HG02763 (cell line): ENCODE measurements around the gene GASK1A.

Experiments used
- ATAC-seq: cut with Tn5 transposase; IDR thresholded peaks from one replicate; pipeline ENCODE4 v1.9.1; 2021; ENCODE audit warnings: mild to moderate bottlenecking, moderate library complexity; ENCODE audit not compliant: unreplicated experiment

GASK1A gene

DNA sequence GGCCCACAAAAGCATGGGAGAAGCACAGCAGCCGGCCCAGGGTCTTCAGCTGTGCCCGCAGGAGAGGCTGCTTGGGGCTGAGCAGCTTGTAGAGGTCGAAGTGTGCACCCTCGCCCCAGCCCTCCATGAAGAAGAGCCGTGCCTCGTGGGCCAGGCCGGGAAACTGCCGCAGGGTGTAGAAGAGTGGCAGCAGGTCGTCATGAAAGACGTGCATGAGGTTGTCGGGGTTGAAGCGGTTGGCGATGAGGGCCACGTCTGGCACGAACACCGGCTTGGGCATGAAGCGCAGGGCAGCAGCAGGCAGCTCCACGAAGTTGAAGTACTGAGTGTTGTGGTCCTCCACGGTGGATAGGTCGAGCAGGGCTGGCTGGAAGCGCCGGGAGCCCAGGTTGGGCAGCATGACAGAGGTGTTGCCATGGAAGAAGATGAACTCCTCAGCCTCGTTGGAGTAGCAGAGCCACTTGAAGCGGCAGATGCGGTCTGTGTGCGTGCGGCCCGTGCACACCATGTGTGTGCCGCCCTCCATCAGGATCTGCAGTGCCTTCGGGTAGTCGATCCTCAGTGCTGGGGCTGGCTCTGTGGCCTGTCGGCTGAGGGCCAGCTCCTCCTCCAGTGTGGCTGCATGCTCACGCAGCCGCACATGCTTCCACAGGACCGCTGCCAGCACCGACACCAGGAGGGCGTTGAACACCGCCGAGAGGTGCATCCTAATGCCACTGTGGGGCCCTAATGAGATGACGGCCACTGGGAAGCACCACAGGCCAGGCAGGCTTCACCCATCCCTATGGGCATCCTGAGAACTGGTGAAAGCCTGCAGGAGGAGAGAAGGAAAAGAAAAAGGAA is 101.8 kb downstream of the GASK1A start:
- no peak for ATAC-seq

DNA sequence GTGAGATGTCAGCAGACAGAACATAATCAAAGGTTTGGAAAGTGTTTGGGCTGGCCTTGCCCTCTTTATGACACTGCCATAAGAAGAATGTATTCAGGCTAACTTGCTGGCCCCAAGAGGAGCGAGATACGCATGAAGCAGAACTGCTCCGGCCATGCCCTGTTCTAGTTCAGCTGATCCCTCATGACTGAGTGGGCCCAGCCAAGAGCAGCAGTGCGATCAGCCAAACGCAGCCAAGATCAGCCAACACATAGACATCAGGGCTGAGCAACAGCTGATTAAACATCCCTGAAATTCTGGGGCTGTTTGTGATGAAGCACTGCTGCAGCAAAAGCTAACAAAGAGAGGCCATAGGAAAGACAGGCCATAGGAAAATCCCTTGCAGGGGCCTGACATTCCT is 102.7 kb downstream of the GASK1A start:
- ATAC-seq: no peak

DNA sequence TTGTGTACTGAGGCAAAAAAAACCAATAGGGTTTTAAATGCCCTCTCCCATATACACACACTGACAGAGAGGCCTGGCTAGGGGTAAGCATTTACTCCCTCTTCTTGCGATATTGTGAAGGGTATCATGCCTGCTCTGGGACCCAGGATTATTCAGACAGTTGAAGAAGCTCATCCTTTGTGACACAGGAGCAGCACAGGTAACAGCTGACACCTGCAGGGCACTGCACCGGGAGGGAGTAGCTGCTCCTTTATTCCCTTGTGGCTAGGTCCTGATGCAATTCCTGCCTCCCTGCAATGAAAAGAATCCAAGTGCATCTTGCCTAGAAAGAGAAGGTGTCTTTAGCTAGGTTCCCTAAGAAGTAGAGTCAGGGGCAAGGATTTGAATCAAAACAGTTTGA is 103.3 kb downstream of the GASK1A start:
- ATAC-seq: no peak

GRCh38 chr3:43086460-43087165 is 107.5 kb downstream of the GASK1A start:
- no peak for ATAC-seq

- ATAC-seq: no peak
Measured at GRCh38 chr3:43087249-43087776, 108.2 kb downstream of the GASK1A start.

DNA sequence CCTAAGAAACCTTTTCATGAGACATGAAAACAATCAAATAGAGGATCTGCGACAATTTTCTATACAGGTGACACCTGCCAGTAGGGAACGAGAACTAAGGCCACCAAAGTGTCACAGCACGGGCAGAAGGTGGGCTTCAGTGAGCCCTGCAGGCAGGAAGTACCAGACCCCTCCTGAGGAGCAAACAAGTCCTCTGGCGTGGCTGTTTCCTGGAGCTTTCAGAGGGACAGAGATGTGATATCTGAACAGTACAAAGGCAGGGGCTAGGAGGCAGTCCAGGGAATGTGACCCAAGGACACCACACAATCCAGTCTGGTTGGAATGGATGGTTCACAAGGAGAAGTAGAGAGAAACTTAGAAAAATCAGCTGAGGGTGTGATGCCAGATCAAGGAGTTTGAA is 110.0 kb downstream of the GASK1A start:
- no peak for ATAC-seq

GRCh38 chr3:43090238-43090637 is 111.1 kb downstream of the GASK1A start:
- ATAC-seq: no peak

GRCh38 chr3:43091481-43091880 is 112.4 kb downstream of the GASK1A start:
- no peak for ATAC-seq

GRCh38 chr3:43093006-43093405 is 113.9 kb downstream of the GASK1A start:
- ATAC-seq: no peak

- no peak for ATAC-seq
Measured at GRCh38 chr3:43093974-43094373, 114.9 kb downstream of the GASK1A start.

DNA sequence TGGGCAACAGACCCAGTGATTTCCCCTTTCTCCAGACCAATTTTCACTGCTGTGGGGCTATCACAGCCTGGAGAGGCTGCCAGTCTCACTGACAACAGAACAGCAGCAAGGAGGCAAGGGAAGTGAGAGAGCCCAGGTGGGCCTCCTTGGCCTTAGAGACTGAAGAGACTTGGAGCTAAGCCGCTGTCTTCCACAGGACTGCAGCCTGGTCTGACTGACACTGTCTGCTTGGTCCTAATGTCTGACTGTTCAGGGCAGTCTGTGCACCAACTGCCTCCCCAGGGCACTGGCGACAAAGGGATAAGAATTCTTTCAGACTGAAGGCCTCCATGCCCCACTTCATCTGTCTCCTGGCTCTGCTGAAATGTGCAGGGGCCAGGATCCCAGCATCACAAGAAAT is 115.3 kb downstream of the GASK1A start:
- no peak for ATAC-seq

- ATAC-seq: no peak
Measured at GRCh38 chr3:43094851-43095250, 115.7 kb downstream of the GASK1A start.

DNA sequence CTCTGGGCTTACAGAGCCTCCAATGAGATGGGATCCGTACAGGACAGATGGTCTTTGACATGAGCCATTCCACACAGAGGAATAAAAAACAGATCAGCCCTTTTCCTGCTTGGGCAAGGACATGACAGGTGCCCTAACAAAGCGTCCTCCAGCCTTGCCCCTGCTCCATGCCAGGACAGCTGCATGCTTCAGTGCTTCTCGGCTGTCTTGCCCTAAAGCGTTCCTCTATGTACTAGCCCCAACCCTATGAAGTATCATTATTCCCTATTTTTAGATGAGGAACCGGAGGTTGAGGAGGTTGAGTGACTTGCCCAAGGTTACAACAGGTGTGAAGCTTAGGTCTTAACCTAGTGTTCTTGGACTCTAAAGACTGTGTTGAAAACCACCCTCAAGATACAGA is 116.3 kb downstream of the GASK1A start:
- no peak for ATAC-seq

DNA sequence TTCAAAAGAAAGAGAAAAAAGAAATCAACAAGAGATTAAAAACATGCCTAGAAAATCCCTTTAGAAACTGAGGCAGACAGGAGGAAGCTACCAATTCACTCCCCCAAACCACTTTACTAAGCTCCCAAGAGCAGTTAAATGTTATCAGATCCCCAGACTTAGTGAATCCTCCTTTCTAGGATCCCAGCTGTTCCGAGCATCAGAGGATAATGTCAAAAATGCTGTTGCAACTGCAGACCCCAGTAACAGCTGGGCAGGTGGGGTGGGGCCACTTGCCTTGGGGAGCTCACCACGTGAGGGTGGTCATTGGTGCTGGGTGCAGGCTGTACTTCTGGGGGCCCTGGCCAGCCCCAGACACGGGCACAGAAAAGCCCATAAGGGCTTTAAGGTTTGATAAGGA is 117.7 kb downstream of the GASK1A start:
- ATAC-seq: no peak

DNA sequence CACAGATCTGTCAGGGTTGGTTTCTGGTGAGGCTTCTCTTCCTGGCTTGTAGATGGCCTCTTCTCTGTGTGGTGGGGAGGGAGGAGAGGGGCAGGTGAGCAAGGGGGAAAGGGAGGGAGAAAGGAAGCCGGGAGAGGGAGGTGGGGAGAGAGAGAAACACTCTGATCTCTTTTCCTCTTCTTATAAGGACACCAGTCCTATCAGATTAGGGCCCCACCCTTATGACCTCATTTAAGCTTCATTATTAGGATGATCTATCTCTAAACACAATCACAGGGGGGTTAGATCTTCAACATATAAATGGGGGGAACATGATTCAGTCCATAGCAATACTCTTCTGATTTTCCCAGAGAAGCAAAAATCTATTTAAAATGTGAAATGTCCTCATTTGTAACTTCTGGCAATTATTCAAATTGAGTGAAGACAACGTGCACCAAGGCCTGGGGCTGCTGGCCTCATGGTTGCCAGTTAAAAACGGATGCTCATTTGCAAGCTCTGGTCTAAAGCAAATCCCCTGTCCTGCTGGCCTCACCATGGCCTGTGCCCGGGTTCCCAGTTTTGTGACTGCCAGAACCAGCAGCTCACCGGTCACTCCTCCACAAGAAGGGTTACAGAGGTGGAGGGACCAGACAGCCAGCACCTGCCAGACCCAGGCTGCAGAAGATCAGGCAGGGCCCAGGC is 118.4 kb downstream of the GASK1A start:
- ATAC-seq: no peak

DNA sequence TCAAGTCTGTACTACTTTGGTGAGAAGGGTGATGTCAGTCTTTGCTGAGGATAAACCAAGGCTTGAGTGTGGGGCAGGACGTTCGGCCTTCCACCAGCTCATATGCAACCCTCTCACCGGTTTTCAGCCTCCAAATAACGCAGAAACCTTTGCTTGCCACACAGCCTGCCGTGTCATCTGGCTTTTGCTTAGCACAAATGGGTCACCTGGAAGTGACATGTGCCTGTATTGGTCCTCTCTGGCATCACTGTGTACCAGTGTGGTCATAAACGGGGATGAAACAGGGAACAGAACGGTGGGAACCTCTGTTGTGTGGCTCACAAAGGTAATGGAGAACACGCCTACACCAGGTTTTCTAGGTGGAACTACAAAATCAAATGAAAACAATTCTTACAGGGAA is 119.7 kb downstream of the GASK1A start:
- ATAC-seq: no peak

DNA sequence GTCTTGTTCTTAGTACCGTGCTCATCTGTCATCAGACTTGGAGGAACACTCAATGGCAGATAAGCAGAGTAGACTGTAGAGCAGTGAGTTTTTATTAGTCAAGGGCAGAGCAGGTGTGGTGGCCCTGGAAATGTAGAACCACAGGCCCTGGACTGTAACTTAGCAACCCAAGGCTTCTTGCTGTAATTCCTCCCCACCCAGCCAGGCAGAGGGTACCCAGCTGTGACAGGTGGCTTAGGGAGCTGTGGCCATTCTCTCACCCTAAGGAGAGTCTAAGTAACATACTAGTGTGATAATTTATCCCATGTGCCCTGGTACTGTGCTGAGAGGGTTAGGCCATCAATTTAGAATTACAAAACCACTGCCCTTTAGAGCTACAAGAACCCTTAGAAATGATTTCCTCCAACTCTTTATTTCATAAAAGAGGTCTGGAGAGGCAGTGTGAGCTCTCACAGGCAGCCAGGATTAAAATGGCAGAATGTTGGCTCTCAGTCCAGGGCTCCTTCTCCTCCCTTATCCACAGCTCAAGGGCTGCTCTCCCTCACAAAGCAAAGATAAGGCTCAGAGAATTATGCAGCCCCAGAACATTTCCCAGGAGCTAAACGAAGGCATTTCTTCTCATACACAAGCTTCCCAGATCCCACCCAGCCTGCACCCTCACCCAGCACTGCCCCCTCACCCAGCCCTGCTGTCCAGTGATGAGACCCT is 123.8 kb downstream of the GASK1A start:
- no peak for ATAC-seq

GRCh38 chr3:43104039-43104438 is 124.9 kb downstream of the GASK1A start:
- ATAC-seq: no peak

DNA sequence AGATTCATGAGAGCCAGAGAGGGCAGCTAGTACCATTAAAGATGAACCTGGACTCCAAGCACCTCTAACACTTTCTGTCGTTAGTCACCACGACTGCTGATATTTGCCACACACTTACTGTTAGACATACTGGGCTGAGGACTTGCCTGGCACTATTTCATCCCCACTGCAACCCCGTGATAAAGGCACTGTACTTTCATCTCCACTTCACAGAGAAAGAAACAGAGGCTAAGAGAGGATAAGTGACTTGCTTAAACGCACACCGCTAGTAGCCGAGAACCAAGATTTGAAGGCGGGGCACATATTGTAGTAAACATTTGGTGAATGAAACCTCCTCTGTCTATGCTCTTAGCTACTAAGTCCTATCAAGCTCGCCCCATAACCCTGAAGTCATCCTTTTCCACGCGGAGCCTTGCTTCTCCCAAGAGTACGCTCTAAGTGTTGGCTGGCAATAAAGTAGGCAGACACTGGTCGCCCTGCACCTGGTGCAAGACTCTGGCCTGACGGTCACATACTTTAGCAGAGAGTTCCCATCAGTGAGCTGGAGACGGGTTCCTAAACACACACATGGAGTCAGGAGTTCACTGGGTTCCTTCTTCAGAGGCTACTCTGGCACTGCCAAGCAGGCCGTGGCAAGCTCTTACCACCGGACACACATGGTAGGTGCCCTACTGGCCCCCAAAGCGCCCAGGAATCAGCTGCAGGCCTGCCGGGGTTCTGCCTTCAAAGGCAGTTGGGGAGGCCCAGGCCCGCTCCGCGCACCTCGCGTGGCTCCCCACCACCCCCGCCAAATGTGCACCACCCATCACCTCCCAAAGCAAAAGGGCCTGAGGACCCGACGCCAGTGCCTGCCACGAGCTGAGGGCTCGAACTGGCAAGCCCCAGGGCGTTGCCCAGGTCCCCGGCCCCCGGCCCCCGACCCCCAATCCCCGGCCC is 125.8 kb downstream of the GASK1A start:
- ATAC-seq: no peak
